ENCODE results near the gene COMTD1.

GRCh38 chr10:75266945-75267344 lies 31.2 kb upstream of the COMTD1 start:
- no peak for TF ChIP-seq CTCF (IDR thresholded peaks at IDR 0.05; ENCODE audit: low read depth, low read length, poor library complexity, severe bottlenecking)
- no peak for TF ChIP-seq EZH2phosphoT487 (IDR thresholded peaks at IDR 0.05; ENCODE audit: borderline replicate concordance, low read length)

All from DOHH2 (cell line).